Measurements from ENCODE around the gene CSAD.

DNA sequence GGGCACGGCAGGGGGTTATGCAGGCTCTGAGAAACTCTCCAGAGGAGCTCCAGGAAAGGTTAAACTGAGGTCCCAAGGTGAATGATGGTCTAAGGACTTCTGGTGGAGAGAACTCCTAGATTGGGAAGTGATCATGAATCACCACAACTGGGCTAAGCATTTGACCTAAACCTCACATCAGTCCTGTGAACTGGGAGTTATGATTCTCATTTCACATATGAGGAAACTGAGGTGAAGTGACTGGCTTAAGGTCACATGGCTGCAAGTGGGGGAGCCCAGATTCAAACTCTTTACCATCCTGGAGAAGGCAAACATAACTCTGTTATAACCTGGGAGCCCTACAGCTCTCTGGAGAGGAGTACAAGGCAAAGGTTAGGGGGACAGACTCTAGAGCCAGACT, 47.1 kb upstream of the CSAD start:
- TF ChIP-seq, protein P1, sequence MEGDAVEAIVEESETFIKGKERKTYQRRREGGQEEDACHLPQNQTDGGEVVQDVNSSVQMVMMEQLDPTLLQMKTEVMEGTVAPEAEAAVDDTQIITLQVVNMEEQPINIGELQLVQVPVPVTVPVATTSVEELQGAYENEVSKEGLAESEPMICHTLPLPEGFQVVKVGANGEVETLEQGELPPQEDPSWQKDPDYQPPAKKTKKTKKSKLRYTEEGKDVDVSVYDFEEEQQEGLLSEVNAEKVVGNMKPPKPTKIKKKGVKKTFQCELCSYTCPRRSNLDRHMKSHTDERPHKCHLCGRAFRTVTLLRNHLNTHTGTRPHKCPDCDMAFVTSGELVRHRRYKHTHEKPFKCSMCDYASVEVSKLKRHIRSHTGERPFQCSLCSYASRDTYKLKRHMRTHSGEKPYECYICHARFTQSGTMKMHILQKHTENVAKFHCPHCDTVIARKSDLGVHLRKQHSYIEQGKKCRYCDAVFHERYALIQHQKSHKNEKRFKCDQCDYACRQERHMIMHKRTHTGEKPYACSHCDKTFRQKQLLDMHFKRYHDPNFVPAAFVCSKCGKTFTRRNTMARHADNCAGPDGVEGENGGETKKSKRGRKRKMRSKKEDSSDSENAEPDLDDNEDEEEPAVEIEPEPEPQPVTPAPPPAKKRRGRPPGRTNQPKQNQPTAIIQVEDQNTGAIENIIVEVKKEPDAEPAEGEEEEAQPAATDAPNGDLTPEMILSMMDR (IDR thresholded peaks at IDR 0.05; ENCODE audit: insufficient read depth, low read length, poor library complexity, severe bottlenecking) = no peak
- TF ChIP-seq EZH2phosphoT487 (conservative IDR thresholded peaks at IDR 0.05; ENCODE audit: low read length) = no peak
